Nephron (organoid): ENCODE measurements around the gene SSUH2.

Experiments
- H3K27ac Mint-ChIP-seq, 3 experiments: 2 replicates each; pipeline ENCODE4 v1.8.0; 2020; ENCODE audit warnings: mixed read lengths in 3 of 3, mild to moderate bottlenecking in 2 of 3, moderate library complexity in 1 of 3
- H3K27me3 Mint-ChIP-seq: 2 replicates; pipeline ENCODE4 v1.8.0; 2021; ENCODE audit warnings: low read depth, mild to moderate bottlenecking, moderate library complexity, mixed read lengths
- H3K36me3 Mint-ChIP-seq: 2 replicates; pipeline ENCODE4 v1.8.0; 2020; ENCODE audit warnings: low read depth, mixed read lengths
- H3K4me1 Mint-ChIP-seq: 2 replicates; pipeline ENCODE4 v1.8.0; 2020; ENCODE audit warnings: mixed read lengths
- H3K4me3 Mint-ChIP-seq, 3 experiments: 2 replicates each; pipeline ENCODE4 v1.8.0; 2020; ENCODE audit warnings: mild to moderate bottlenecking in 3 of 3, mixed read lengths in 3 of 3, moderate library complexity in 2 of 3
- H3K9me3 Mint-ChIP-seq: 2 replicates; pipeline ENCODE4 v1.8.0; 2020; ENCODE audit warnings: mixed read lengths
- TF ChIP-seq, protein P1 (sequence below), 3 experiments: fragments of 200-600 bp; sonication (generic); IDR thresholded peaks; one replicate each; pipeline ENCODE4 v1.5.0; 2021; ENCODE audit warnings: antibody characterized with exemption in 3 of 3; ENCODE audit not compliant: unreplicated experiment in 3 of 3

The SSUH2 gene

DNA sequence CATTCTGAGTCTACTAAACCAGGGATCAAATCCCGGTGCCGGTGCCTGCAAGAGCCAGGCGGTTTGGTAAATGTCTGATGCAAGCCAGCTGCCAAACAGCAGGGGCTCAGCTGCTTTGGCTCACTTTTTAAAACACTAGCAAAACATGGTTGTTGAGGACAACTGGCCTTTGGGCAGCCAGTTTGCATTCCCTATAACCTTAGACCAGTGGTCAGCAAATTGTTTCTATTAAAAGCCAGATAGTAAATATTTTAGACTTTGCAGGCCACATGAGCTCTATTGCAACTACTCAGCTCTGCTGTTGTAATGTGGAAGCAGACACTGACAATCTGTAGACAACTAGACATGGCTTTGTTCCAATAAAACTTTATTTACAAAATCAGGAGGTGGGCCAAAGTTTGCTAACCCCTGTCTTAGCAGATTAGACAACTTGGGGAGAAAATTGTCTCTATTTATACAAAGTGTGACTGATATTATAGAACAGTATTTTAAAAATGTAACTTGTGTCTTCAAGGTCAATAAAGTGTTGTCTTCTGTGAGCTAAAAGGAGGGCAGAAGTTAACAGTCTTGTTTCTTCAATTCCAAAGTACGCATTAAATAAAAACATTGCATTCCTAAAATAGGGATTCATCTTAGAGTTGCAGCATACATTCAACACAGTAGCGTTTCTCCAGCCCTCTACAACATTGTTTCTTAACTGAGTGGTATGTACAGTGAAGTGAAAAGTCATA, 67.6 kb downstream of the SSUH2 start:
- TF ChIP-seq, protein P1, sequence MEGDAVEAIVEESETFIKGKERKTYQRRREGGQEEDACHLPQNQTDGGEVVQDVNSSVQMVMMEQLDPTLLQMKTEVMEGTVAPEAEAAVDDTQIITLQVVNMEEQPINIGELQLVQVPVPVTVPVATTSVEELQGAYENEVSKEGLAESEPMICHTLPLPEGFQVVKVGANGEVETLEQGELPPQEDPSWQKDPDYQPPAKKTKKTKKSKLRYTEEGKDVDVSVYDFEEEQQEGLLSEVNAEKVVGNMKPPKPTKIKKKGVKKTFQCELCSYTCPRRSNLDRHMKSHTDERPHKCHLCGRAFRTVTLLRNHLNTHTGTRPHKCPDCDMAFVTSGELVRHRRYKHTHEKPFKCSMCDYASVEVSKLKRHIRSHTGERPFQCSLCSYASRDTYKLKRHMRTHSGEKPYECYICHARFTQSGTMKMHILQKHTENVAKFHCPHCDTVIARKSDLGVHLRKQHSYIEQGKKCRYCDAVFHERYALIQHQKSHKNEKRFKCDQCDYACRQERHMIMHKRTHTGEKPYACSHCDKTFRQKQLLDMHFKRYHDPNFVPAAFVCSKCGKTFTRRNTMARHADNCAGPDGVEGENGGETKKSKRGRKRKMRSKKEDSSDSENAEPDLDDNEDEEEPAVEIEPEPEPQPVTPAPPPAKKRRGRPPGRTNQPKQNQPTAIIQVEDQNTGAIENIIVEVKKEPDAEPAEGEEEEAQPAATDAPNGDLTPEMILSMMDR (IDR thresholded peaks at IDR 0.05; ENCODE audit: unreplicated experiment in 3 of 3) = no peak
- H3K27ac Mint-ChIP-seq = peak overlapping the region in 2 of 3 experiments; percentile 34 to 54
- peaks cover 46% of the 10 kb centered on the region for H3K4me1 Mint-ChIP-seq
- no peaks in the 10 kb centered on the region for H3K9me3 Mint-ChIP-seq
- H3K36me3 Mint-ChIP-seq = peaks cover 5% of the 10 kb centered on the region
- peaks cover 4% of the 10 kb centered on the region for H3K27me3 Mint-ChIP-seq
- H3K4me3 Mint-ChIP-seq = no peak overlapping the region

DNA sequence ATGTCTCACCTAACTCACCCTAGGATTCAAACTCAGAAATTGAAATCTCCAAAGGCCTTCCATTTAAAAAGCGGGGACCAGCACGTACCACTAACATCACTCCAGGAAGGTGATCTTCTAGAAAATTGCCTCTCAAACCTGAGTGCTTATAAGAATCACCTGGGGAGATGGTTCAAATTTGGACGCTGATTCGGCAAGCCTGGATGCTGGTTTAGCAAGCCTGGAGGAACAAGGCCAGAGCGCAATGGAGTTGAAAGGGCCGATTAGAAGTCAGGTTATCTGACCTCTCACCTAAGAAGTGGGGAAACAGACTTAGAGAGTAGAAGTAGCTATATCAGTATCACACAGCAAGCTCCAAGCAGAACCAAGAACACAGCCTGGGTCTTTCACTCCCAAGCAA, 68.2 kb downstream of the SSUH2 start:
- TF ChIP-seq, protein P1 (IDR thresholded peaks at IDR 0.05; ENCODE audit: unreplicated experiment in 3 of 3) = no peak
- peaks cover 7% of the 10 kb centered on the region for H3K36me3 Mint-ChIP-seq
- H3K27ac Mint-ChIP-seq = peak overlapping the region in 2 of 3 experiments; percentile 28 to 48
- H3K9me3 Mint-ChIP-seq = no peaks in the 10 kb centered on the region
- H3K4me3 Mint-ChIP-seq = no peak overlapping the region
- peaks cover 41% of the 10 kb centered on the region for H3K4me1 Mint-ChIP-seq
- H3K27me3 Mint-ChIP-seq = peaks cover 4% of the 10 kb centered on the region

DNA sequence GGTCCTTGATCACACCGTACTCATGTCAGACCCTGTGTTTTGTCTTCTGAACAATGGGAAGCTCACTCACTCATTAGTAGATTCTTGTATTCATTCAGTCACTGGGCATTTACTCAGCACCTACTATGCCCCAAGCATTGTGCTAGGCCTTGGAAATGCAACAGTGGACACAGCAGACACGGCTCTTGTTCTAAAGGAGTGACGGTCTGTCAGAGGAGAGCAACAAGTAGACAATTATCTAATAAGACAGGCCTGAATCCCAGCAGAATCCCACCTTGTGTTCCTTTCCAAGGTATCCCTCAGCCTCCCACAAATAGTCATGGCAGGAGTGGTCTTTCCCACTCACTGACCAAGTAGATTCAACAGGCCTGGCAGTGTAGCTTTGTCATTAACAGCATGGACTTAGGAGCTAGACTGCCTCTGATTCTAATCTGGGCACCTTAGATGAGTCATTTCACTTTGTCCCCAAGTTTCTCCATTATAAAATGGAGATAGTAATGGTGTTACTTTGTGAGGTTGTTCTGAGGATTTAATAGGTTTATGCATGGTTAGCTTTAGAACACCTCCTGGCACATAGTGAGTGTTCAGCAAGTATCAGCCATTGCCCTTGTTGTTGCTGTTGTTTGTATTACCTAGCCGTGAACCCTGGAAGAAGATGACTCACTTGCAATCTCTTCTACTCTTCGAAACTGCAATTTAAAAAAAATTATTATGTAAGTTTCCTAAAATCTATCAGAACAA, 69.1 kb downstream of the SSUH2 start:
- Mint-ChIP-seq H3K27ac (peak overlapping the region in 2 of 3 experiments; percentile 28 to 84), H3K4me1 (peaks cover 41% of the 10 kb centered on the region), H3K27me3 (no peaks in the 10 kb centered on the region), H3K9me3 (no peaks in the 10 kb centered on the region), H3K36me3 (peaks cover 16% of the 10 kb centered on the region), H3K4me3 (no peak overlapping the region)
- TF ChIP-seq, protein P1 (IDR thresholded peaks at IDR 0.05; ENCODE audit: unreplicated experiment in 3 of 3) = no peak

DNA sequence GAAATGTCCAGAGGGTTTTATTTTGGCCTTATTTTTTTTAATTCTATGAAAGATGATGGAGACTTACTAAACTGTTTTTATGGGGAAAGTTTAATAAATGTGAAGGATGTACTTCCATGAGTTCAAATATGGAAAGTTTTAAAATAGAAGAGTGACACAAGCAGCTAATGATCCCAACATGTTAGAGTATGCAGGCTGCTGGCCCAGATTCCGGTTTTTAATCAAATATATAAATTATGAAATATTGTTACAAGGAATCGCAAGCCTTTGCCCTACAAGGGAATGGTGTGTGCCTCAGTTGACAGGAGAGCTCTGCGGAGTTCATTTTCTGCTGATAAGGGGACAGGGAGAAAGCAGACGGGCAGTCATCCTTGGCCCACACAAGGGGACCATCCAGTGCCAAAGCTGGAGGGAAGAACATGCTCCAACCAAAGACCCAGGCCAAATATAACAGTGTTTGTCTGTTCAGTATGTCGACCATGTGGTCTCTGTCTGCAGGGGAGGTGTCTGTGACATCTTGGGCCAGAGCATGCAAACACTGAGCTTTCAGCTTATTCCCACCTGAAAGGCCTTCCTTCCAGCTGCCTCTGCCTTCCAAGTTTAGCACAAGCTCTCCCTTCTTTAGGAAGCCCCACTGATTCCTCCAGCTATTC, 69.8 kb downstream of the SSUH2 start:
- Mint-ChIP-seq H3K4me3 (no peak overlapping the region), H3K36me3 (peaks cover 23% of the 10 kb centered on the region), H3K27ac (peak overlapping the region in 2 of 3 experiments; percentile 28 to 84), H3K27me3 (no peaks in the 10 kb centered on the region), H3K4me1 (peaks cover 38% of the 10 kb centered on the region), H3K9me3 (no peaks in the 10 kb centered on the region)
- TF ChIP-seq, protein P1 (IDR thresholded peaks at IDR 0.05; ENCODE audit: unreplicated experiment in 3 of 3) = no peak

DNA sequence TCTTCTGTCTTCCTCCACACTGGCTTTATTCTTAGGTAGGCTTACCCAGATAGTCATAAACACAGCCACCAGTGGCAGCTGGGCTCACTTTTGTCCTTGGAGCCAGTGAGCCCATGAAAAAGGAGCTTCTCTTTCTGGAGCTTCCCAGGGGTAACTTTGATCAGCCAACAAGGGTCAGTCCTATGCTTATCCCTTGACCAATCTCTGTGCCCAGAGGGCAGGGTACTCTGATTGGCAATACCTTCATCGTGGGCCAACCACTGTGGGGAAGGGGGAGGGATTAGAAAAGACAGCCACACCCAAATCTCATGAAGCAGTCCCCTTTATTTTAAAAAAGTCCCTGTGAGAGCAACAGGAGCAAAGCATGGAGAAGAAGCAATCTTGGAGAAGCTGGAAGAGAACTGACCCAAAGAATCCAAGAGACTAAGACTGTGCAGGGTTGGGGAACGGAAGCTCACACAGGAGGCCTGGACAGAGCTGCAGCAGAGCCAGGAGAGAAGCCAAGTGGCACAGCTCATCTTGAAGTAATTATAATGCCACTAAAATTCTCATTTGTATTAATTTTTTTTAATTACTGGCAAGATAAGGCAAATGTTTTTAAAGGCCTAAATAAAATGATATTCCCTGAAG, 70.4 kb downstream of the SSUH2 start:
- H3K36me3 Mint-ChIP-seq = peaks cover 30% of the 10 kb centered on the region
- H3K27me3 Mint-ChIP-seq = no peaks in the 10 kb centered on the region
- peak overlapping the region in 2 of 3 experiments; percentile 28 to 74 for H3K27ac Mint-ChIP-seq
- TF ChIP-seq, protein P1 (IDR thresholded peaks at IDR 0.05; ENCODE audit: unreplicated experiment in 3 of 3) = no peak
- H3K4me1 Mint-ChIP-seq = peaks cover 33% of the 10 kb centered on the region
- no peaks in the 10 kb centered on the region for H3K9me3 Mint-ChIP-seq
- no peak overlapping the region for H3K4me3 Mint-ChIP-seq
